Measurements from ENCODE around the gene SLFN14.

SLFN14 gene

DNA sequence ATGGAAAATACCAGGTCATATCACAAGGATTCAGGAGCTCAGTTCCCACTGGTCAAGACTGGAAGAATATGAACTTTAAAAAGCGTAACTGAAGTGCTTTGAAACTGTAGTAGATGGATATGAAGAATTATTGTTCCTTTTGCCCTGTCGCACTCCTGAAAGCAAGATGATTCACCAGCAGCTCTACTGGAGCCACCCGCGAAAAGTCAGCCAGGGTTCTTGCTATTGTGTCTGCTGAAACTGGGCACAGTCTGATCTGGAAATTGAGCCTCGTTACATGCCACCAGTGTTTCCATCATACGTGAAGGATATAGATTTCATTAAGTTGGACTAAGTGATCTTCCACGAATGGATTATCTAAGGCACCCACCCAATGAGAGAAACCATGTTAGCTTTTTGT, 43.1 kb upstream of the SLFN14 start:
- TF ChIP-seq TAF1 (IDR thresholded peaks at IDR 0.05; ENCODE audit: borderline replicate concordance, insufficient read depth, low read length) = no peak
- TF ChIP-seq, protein P1, sequence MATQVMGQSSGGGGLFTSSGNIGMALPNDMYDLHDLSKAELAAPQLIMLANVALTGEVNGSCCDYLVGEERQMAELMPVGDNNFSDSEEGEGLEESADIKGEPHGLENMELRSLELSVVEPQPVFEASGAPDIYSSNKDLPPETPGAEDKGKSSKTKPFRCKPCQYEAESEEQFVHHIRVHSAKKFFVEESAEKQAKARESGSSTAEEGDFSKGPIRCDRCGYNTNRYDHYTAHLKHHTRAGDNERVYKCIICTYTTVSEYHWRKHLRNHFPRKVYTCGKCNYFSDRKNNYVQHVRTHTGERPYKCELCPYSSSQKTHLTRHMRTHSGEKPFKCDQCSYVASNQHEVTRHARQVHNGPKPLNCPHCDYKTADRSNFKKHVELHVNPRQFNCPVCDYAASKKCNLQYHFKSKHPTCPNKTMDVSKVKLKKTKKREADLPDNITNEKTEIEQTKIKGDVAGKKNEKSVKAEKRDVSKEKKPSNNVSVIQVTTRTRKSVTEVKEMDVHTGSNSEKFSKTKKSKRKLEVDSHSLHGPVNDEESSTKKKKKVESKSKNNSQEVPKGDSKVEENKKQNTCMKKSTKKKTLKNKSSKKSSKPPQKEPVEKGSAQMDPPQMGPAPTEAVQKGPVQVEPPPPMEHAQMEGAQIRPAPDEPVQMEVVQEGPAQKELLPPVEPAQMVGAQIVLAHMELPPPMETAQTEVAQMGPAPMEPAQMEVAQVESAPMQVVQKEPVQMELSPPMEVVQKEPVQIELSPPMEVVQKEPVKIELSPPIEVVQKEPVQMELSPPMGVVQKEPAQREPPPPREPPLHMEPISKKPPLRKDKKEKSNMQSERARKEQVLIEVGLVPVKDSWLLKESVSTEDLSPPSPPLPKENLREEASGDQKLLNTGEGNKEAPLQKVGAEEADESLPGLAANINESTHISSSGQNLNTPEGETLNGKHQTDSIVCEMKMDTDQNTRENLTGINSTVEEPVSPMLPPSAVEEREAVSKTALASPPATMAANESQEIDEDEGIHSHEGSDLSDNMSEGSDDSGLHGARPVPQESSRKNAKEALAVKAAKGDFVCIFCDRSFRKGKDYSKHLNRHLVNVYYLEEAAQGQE (IDR thresholded peaks at IDR 0.05; ENCODE audit: insufficient read depth in 1 of 2, low read depth in 2 of 2, low read length in 2 of 2) = no peak
- no peak for TF ChIP-seq FOXP2 (optimal IDR thresholded peaks at IDR 0.05; ENCODE audit: borderline replicate concordance, extremely low read depth, extremely low read length, insufficient read depth)
- TF ChIP-seq POLR2AphosphoS5 (IDR thresholded peaks at IDR 0.05; ENCODE audit: low read depth, low read length) = no peak

DNA sequence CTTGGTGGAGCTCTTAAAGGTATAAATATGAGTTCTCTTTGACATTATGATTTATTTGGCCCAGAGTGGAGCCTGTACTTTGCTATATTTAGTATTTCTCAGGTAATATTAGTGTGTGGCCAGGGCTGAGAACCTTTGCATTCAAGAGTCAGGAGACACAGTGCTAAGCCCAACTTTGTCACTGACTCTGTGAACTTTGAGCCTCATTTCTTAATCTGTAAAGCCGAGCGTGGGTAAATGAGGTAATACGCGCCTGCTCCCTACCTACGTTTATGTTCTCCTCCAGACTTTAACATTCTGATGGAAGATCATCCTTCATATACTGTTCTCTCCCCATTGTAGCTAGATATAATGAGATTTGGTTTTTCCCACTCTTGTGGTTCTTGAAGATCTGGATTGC, 37.0 kb upstream of the SLFN14 start:
- TF ChIP-seq POLR2AphosphoS5 (IDR thresholded peaks at IDR 0.05; ENCODE audit: low read depth, low read length) (no peak), TAF1 (IDR thresholded peaks at IDR 0.05; ENCODE audit: borderline replicate concordance, insufficient read depth, low read length) (no peak), SIN3A (IDR thresholded peaks at IDR 0.05; ENCODE audit: borderline replicate concordance, insufficient read depth, low read length) (no peak), FOXP2 (optimal IDR thresholded peaks at IDR 0.05; ENCODE audit: borderline replicate concordance, extremely low read depth, extremely low read length, insufficient read depth) (no peak)
- TF ChIP-seq, protein P1 (IDR thresholded peaks at IDR 0.05; ENCODE audit: insufficient read depth in 1 of 2, low read depth in 2 of 2, low read length in 2 of 2) = no peak

DNA sequence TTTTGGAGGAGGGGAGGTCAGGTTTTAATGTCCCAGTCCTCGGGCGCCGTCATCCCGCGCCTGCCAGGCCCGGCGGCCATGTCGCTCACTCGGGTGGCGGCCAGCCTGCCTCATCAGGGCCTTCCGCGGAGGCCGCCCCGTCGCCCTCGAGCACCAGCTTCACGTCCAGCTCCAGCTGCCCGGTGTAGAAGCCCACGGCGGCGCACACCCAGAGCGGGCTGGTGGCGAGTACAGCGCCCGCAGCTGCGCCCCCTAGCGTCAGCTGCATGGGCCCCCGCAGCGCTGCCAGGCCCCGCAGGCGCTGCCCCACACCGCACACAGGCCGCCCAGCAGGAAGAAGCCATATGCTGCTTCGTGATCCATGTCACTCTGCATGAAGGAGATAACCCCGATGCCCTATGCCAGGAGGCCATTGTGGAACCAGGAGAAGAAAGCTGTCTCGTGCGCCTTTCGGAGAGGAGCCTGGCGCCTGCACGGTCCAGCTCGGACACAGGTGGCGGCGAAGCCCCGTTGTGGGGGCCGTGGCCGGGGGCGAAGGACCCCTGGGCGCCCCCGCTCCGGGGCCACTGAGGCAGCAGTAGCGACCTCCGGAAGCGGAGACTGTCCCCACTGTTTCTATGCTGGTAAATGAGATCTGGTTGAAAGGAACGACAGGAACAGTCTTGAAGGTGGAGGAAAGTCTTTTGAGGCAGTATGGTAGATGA, 36.1 kb upstream of the SLFN14 start:
- no peak for TF ChIP-seq SIN3A (IDR thresholded peaks at IDR 0.05; ENCODE audit: borderline replicate concordance, insufficient read depth, low read length)

DNA sequence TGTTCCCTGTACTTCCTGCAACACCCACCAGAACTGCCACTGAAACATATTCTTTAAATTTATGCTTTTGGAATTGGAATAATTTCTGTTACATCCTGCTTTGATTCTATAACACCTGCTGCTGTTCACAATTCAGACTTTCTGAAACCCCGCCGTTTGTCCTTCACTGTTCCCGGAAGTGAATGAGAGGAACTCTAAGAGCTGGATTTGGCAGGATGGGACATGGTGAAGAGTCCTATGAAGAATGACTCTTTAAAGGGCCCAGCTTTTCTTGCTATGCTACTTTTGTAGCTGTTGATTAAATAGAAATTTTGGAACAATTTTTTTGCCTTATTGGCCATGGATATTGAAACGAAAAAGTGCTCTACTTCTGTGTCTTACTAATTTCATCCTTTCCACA, 35.5 kb upstream of the SLFN14 start:
- TF ChIP-seq POLR2AphosphoS5 (IDR thresholded peaks at IDR 0.05; ENCODE audit: low read depth, low read length) = no peak
- TF ChIP-seq TAF1 (IDR thresholded peaks at IDR 0.05; ENCODE audit: borderline replicate concordance, insufficient read depth, low read length) = no peak
- TF ChIP-seq FOXP2 (optimal IDR thresholded peaks at IDR 0.05; ENCODE audit: borderline replicate concordance, extremely low read depth, extremely low read length, insufficient read depth) = no peak
- no peak for TF ChIP-seq SIN3A (IDR thresholded peaks at IDR 0.05; ENCODE audit: borderline replicate concordance, insufficient read depth, low read length)
- TF ChIP-seq, protein P1 (IDR thresholded peaks at IDR 0.05; ENCODE audit: insufficient read depth in 1 of 2, low read depth in 2 of 2, low read length in 2 of 2) = no peak

DNA sequence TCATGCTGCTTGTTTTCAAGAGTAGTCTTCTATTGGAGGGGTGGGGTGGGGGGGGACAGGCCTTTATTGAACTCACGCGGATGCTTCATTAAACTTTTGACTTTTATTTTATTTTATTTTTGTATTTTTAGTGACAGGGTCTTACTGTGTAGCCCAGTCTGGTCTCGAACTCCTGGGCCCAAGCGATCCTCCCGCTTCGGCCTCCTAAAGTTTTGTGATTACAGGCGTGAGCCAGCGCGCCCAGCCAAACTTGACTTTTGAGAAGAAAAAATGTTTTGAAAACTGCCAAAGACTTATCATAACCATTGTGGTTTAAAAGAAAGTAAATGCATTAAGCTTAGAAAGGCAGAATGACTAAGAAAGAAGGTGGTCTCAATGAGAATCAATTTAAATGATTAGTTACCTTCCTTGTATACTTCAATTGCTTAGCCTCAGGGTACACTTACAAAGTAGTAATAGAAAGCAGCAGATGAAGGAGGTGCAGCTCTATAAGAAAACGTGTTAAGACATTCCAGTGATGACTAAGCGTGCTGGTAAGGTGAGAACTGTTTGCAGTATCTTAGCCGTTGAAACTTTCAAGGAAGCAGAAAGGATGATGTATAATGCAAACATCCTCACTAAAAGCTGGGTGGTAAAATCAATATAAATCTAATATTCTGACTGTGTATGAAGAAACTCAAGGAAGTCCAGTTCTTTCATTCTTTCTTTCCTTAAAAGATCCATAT, 27.7 kb upstream of the SLFN14 start:
- TF ChIP-seq FOXP2 (optimal IDR thresholded peaks at IDR 0.05; ENCODE audit: borderline replicate concordance, extremely low read depth, extremely low read length, insufficient read depth) (no peak), SIN3A (IDR thresholded peaks at IDR 0.05; ENCODE audit: borderline replicate concordance, insufficient read depth, low read length) (no peak), POLR2AphosphoS5 (IDR thresholded peaks at IDR 0.05; ENCODE audit: low read depth, low read length) (no peak), TAF1 (IDR thresholded peaks at IDR 0.05; ENCODE audit: borderline replicate concordance, insufficient read depth, low read length) (no peak)
- TF ChIP-seq, protein P1 (IDR thresholded peaks at IDR 0.05; ENCODE audit: insufficient read depth in 1 of 2, low read depth in 2 of 2, low read length in 2 of 2) = no peak
